Mammary epithelial cell (primary cell): ENCODE results near the gene STARD6.

Experiments used
- CTCF ChIP-seq, 2 donors: IDR thresholded peaks in 1 of 2; conservative IDR thresholded peaks in 1 of 2; 2 replicates each; pipeline ENCODE4 v1.5.1; 2011 to 2012; ENCODE audit warnings: inconsistent platforms in 2 of 2, low read length in 2 of 2, mild to moderate bottlenecking in 2 of 2, control low read depth in 1 of 2, low read depth in 1 of 2; ENCODE audit not compliant: insufficient read depth in 1 of 2; ENCODE audit errors: extremely low read depth in 1 of 2
- EZH2 ChIP-seq: IDR thresholded peaks from 2 replicates; pipeline ENCODE4 v1.6.1; 2012; ENCODE audit warnings: low read length, inconsistent platforms, borderline replicate concordance

GRCh38 chr18:54329787-54330186, 27.9 kb downstream of the STARD6 start:
- TF ChIP-seq CTCF (conservative IDR thresholded peaks at IDR 0.05 in 1 of 2, IDR thresholded peaks at IDR 0.05 in 1 of 2; ENCODE audit: extremely low read depth in 1 of 2, insufficient read depth in 1 of 2, low read depth in 1 of 2, low read length in 2 of 2) (no peak), EZH2 (no peak)
